ENCODE measurements around the gene ALOXE3. TPM values are rescaled to one million over a fixed set of nuclear protein-coding genes. Genes with fewer than 3 reads are reported as not detected.

ALOXE3 gene
- total and polyA plus RNA-seq, 4 donors = not detected

DNA sequence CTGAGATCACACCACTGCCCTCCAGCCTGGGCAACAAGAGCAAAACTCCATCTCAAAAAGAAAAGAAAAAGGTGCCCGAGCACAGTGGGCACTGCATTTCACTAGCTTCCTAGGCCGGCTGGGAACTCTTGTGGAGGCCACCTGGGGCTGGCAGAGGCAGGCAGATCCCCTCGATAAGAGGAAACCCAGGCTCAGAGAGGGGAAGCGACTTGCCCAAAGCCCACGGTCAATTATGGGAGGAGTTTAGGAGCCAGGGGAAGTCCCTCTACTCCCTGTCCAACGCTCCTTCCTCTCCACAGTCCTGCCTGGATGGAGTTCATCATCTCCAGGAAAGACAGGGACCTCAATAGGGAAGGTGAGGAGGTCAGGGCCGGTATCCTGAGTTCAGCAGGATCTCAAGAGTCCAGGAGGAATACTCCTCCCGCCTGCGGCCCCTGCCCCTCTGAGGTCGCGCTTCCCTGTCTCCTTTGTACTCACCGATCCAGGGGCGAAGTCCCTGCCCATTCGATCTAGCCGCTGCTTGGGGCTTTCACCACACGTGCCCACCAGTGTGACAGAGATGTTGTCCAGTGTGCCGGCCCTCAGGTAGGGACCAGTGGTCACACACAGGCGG lies 841 bp downstream of the ALOXE3 start:
- H3K9me3 ChIP-seq (ENCODE audit: control insufficient read depth in 4 of 4, low read length in 3 of 4) = no peaks in the 10 kb centered on the region
- H3K4me3 ChIP-seq (ENCODE audit: low read depth in 1 of 3, low read length in 3 of 3) = no peak overlapping the region
- H3K27ac ChIP-seq (ENCODE audit: low read depth in 1 of 2, low read length in 2 of 2) = no peak overlapping the region
- TF ChIP-seq HNF4A (conservative IDR thresholded peaks at IDR 0.05) (no peak), RXRA (IDR thresholded peaks at IDR 0.05) (no peak), SP1 (IDR thresholded peaks at IDR 0.05) (no peak), TAF1 (conservative IDR thresholded peaks at IDR 0.05) (no peak), NR2F2 (IDR thresholded peaks at IDR 0.05) (no peak), RAD21 (IDR thresholded peaks at IDR 0.05) (no peak), FOXA1 (IDR thresholded peaks at IDR 0.05) (no peak), YY1 (IDR thresholded peaks at IDR 0.05) (no peak)
- TF ChIP-seq, protein P1, sequence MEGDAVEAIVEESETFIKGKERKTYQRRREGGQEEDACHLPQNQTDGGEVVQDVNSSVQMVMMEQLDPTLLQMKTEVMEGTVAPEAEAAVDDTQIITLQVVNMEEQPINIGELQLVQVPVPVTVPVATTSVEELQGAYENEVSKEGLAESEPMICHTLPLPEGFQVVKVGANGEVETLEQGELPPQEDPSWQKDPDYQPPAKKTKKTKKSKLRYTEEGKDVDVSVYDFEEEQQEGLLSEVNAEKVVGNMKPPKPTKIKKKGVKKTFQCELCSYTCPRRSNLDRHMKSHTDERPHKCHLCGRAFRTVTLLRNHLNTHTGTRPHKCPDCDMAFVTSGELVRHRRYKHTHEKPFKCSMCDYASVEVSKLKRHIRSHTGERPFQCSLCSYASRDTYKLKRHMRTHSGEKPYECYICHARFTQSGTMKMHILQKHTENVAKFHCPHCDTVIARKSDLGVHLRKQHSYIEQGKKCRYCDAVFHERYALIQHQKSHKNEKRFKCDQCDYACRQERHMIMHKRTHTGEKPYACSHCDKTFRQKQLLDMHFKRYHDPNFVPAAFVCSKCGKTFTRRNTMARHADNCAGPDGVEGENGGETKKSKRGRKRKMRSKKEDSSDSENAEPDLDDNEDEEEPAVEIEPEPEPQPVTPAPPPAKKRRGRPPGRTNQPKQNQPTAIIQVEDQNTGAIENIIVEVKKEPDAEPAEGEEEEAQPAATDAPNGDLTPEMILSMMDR (IDR thresholded peaks at IDR 0.05; ENCODE audit: low read depth, low read length, missing input control) = no peak
- TF ChIP-seq, protein P2, sequence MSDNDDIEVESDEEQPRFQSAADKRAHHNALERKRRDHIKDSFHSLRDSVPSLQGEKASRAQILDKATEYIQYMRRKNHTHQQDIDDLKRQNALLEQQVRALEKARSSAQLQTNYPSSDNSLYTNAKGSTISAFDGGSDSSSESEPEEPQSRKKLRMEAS (IDR thresholded peaks at IDR 0.05) = no peak
- TF ChIP-seq, protein P3, sequence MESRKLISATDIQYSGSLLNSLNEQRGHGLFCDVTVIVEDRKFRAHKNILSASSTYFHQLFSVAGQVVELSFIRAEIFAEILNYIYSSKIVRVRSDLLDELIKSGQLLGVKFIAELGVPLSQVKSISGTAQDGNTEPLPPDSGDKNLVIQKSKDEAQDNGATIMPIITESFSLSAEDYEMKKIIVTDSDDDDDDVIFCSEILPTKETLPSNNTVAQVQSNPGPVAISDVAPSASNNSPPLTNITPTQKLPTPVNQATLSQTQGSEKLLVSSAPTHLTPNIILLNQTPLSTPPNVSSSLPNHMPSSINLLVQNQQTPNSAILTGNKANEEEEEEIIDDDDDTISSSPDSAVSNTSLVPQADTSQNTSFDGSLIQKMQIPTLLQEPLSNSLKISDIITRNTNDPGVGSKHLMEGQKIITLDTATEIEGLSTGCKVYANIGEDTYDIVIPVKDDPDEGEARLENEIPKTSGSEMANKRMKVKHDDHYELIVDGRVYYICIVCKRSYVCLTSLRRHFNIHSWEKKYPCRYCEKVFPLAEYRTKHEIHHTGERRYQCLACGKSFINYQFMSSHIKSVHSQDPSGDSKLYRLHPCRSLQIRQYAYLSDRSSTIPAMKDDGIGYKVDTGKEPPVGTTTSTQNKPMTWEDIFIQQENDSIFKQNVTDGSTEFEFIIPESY (IDR thresholded peaks at IDR 0.05) = no peak
- 6% methylated on average over 18 of the region's 18 CpGs for WGBS
- no peak for DNase-seq (ENCODE audit: low spot score)
- no peaks in the 10 kb centered on the region for H3K36me3 ChIP-seq (ENCODE audit: control insufficient read depth in 4 of 4, insufficient read depth in 3 of 4, low read depth in 1 of 4, low read length in 3 of 4)
- H3K27me3 ChIP-seq (ENCODE audit: control insufficient read depth in 4 of 4, insufficient read depth in 4 of 4, low read length in 3 of 4) = peaks cover 0 to 19% (median 6%) of the 10 kb centered on the region in 4 donors
- no peak overlapping the region for H3K9ac ChIP-seq (ENCODE audit: low read depth in 1 of 2, low read length in 2 of 2)
- H3K4me1 ChIP-seq (ENCODE audit: control insufficient read depth in 4 of 4, insufficient read depth in 4 of 4, low read length in 3 of 4) = peaks cover 12 to 41% (median 38%) of the 10 kb centered on the region in 4 donors

DNA sequence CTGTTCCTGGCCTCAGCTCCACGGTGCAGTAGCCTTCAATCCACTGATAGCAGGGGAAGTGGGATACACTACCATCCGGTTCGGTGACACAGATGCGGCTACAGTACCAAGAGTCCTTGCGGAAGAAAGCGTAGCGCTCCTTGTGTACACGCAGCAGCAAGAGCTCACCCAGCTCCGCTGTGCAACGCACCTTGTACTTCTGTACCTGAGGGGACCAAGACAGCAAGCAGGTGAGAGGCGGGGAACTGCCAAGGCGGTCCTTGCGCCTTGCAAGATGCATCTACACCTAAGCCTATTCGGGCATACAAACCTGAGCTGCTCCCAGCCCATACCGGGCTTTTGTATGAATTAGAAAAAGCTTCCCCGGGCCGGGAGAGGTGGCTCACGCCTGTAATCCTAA lies 1.5 kb downstream of the ALOXE3 start:
- Histone ChIP-seq H3K27ac (ENCODE audit: low read depth in 1 of 2, low read length in 2 of 2) (no peak overlapping the region), H3K4me1 (ENCODE audit: control insufficient read depth in 4 of 4, insufficient read depth in 4 of 4, low read length in 3 of 4) (peaks cover 11 to 36% (median 33%) of the 10 kb centered on the region in 4 donors), H3K9me3 (ENCODE audit: control insufficient read depth in 4 of 4, low read length in 3 of 4) (no peaks in the 10 kb centered on the region), H3K27me3 (ENCODE audit: control insufficient read depth in 4 of 4, insufficient read depth in 4 of 4, low read length in 3 of 4) (peaks cover 0 to 23% (median 4%) of the 10 kb centered on the region in 4 donors), H3K9ac (ENCODE audit: low read depth in 1 of 2, low read length in 2 of 2) (no peak overlapping the region), H3K4me3 (ENCODE audit: low read depth in 1 of 3, low read length in 3 of 3) (no peak overlapping the region), H3K36me3 (ENCODE audit: control insufficient read depth in 4 of 4, insufficient read depth in 3 of 4, low read depth in 1 of 4, low read length in 3 of 4) (no peaks in the 10 kb centered on the region)
- no peak for TF ChIP-seq FOXA1 (IDR thresholded peaks at IDR 0.05)
- TF ChIP-seq, protein P1 (IDR thresholded peaks at IDR 0.05; ENCODE audit: low read depth, low read length, missing input control) = no peak
- TF ChIP-seq JUND (IDR thresholded peaks at IDR 0.05) = no peak
- TF ChIP-seq, protein P4, sequence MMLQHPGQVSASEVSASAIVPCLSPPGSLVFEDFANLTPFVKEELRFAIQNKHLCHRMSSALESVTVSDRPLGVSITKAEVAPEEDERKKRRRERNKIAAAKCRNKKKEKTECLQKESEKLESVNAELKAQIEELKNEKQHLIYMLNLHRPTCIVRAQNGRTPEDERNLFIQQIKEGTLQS (IDR thresholded peaks at IDR 0.05) = no peak
- no peak for TF ChIP-seq NR2F2 (IDR thresholded peaks at IDR 0.05)
- 38% methylated on average over 18 of the region's 18 CpGs for WGBS
- no peak for DNase-seq (ENCODE audit: low spot score)

Data from liver (tissue), 9 donors.